KMS-11 (cell line): ENCODE data around the gene CSH2.

Experiments used
- H2AFZ ChIP-seq: fragments of 200-600 bp; sonication (generic); 2 replicates; pipeline ENCODE4 v1.6.1; 2016; ENCODE audit warnings: antibody characterized with exemption, mixed run types, low read depth
- H3K27ac ChIP-seq: fragments of 200-600 bp; sonication (generic); 2 replicates; pipeline ENCODE4 v1.6.1; 2016; ENCODE audit warnings: mild to moderate bottlenecking, mixed run types
- H3K27me3 ChIP-seq: fragments of 200-600 bp; sonication (generic); 2 replicates; pipeline ENCODE4 v1.6.1; 2017; ENCODE audit warnings: mild to moderate bottlenecking, low read depth, mixed run types, moderate library complexity; ENCODE audit not compliant: insufficient read depth
- H3K36me3 ChIP-seq: fragments of 200-600 bp; sonication (generic); 2 replicates; pipeline ENCODE4 v1.6.1; 2017; ENCODE audit warnings: mild to moderate bottlenecking, mixed run types; ENCODE audit not compliant: insufficient read depth
- H3K4me1 ChIP-seq: fragments of 200-600 bp; sonication (generic); 2 replicates; pipeline ENCODE4 v1.6.1; 2016; ENCODE audit warnings: mild to moderate bottlenecking, low read depth, mixed run types; ENCODE audit not compliant: poor library complexity, severe bottlenecking
- H3K4me2 ChIP-seq: fragments of 200-600 bp; sonication (generic); 2 replicates; pipeline ENCODE4 v1.7.0; 2016; ENCODE audit warnings: mild to moderate bottlenecking, mixed run types
- H3K4me3 ChIP-seq: fragments of 200-600 bp; sonication (generic); IDR thresholded peaks from 2 replicates; pipeline ENCODE4 v1.6.1; 2017; ENCODE audit warnings: low read depth, low read length, mixed read lengths; ENCODE audit not compliant: insufficient read depth
- H3K79me2 ChIP-seq: fragments of 200-600 bp; sonication (generic); 2 replicates; pipeline ENCODE4 v1.6.1; 2016; ENCODE audit warnings: low read depth, mixed run types; ENCODE audit not compliant: insufficient read depth
- H3K9ac ChIP-seq: fragments of 200-600 bp; sonication (generic); 2 replicates; pipeline ENCODE4 v1.6.1; 2016; ENCODE audit warnings: mild to moderate bottlenecking, mixed run types
- H4K20me1 ChIP-seq: fragments of 200-600 bp; sonication (generic); 2 replicates; pipeline ENCODE4 v1.6.1; 2016; ENCODE audit warnings: mild to moderate bottlenecking, mixed run types; ENCODE audit not compliant: insufficient read depth
- CTCF ChIP-seq: fragments of 200-600 bp; sonication (generic); conservative IDR thresholded peaks from 2 replicates; pipeline ENCODE4 v1.6.1; 2017; ENCODE audit warnings: low read depth, mild to moderate bottlenecking, antibody characterized with exemption, low read length, moderate library complexity, mixed read lengths

The CSH2 gene

GRCh38 chr17:63837480-63837879 is 36.0 kb downstream of the CSH2 start:
- peaks cover 26% of the 10 kb centered on the region for H3K4me1 ChIP-seq
- peaks cover 9% of the 10 kb centered on the region; the same call in 1 of the 2 replicates for H3K36me3 ChIP-seq
- no peak overlapping the region for H3K4me3 ChIP-seq
- H3K4me2 ChIP-seq = no peak overlapping the region
- H4K20me1 ChIP-seq = no peaks in the 10 kb centered on the region
- H3K9ac ChIP-seq = no peak overlapping the region
- H2AFZ ChIP-seq = no peak overlapping the region
- H3K27ac ChIP-seq = no peak overlapping the region
- no peaks in the 10 kb centered on the region for H3K27me3 ChIP-seq
- TF ChIP-seq CTCF = no peak
- H3K79me2 ChIP-seq = peaks cover 59% of the 10 kb centered on the region

DNA sequence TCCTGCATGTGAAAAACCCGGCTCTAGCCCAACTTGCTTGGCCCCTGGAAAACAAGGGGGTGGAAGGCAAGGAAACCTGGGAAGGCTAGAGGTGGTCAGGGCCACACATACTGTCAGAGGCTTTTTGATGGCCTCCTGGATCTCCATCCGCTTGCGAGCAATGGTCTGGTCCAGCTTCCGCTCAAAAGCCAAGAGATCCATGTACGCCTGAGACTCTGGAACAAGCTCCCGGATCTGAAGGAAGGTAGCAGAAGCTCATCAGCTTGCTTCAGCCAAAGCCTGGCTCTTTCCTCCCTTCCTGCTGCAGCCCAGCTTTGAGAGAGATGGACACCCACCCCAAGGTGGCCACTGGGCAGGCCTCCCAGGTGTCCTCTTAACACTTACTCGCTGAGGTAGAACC is 36.7 kb downstream of the CSH2 start:
- no peak overlapping the region for H3K9ac ChIP-seq
- no peaks in the 10 kb centered on the region for H3K27me3 ChIP-seq
- H3K4me1 ChIP-seq = peaks cover 26% of the 10 kb centered on the region
- no peak overlapping the region for H3K27ac ChIP-seq
- H3K4me2 ChIP-seq = no peak overlapping the region
- H3K79me2 ChIP-seq = peaks cover 55% of the 10 kb centered on the region
- H3K4me3 ChIP-seq = no peak overlapping the region
- H4K20me1 ChIP-seq = no peaks in the 10 kb centered on the region
- H3K36me3 ChIP-seq = peaks cover 11% of the 10 kb centered on the region; the same call in 1 of the 2 replicates
- no peak overlapping the region for H2AFZ ChIP-seq
- TF ChIP-seq CTCF = no peak

- peaks cover 41% of the 10 kb centered on the region for H3K79me2 ChIP-seq
- no peaks in the 10 kb centered on the region for H3K27me3 ChIP-seq
- peaks cover 19% of the 10 kb centered on the region; the same call in 1 of the 2 replicates for H3K36me3 ChIP-seq
- no peak for TF ChIP-seq CTCF
- no peak overlapping the region for H2AFZ ChIP-seq
- H3K4me3 ChIP-seq = no peak overlapping the region
- H3K27ac ChIP-seq = no peak overlapping the region
- peaks cover 16% of the 10 kb centered on the region for H3K4me1 ChIP-seq
- no peaks in the 10 kb centered on the region for H4K20me1 ChIP-seq
- H3K9ac ChIP-seq = no peak overlapping the region
- no peak overlapping the region for H3K4me2 ChIP-seq
Measured at GRCh38 chr17:63835167-63835720, 38.2 kb downstream of the CSH2 start.

DNA sequence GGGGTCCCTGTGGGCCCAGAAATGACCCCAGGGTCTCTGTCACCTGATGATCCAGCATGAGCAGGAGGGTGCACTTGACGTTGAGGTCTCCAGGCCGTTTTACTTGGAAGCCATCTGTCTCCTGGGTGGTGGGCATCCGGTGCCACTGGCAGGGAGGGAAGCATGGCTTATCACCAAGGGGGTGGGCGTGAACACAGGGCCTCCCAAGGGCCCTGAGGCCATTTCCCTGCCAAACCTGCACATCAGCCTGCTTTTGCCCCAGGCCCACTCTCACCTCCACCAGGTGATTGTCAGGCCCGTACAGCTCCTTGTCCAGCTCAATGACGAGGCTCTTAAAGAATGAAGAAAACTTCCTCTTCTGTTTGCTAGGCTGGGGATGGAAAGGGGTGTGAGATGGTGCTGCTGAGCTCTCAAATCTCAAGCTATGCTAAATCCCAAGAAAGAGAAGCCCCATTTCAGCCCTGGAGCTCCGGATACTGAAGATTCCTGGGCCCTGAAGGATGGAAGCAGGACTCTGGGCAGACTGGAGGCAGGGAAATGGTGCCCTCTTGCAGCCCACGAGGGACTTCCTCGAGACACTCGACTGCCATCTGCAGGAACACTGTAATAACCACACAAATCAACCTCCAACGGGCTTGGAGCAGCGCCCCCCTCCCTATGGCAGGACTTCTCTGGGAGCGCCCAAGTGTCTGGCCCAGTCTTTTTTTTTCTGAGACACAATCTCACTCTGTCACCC is 38.9 kb downstream of the CSH2 start:
- no peaks in the 10 kb centered on the region for H3K27me3 ChIP-seq
- no peak overlapping the region for H2AFZ ChIP-seq
- no peak overlapping the region for H3K4me2 ChIP-seq
- H3K36me3 ChIP-seq = peaks cover 22% of the 10 kb centered on the region; the same call in 1 of the 2 replicates
- peak; percentile 51 for TF ChIP-seq CTCF
- H3K9ac ChIP-seq = no peak overlapping the region
- no peaks in the 10 kb centered on the region for H4K20me1 ChIP-seq
- no peak overlapping the region for H3K27ac ChIP-seq
- peaks cover 12% of the 10 kb centered on the region for H3K4me1 ChIP-seq
- peaks cover 41% of the 10 kb centered on the region for H3K79me2 ChIP-seq
- no peak overlapping the region for H3K4me3 ChIP-seq
